Hindlimb muscle (tissue), 1 donor: ENCODE measurements around the gene SCO1. TPM values are rescaled to one million over a fixed set of nuclear protein-coding genes. Genes with fewer than 3 reads are reported as not detected.
A peak's percentile ranks its signal among the peaks of the same experiment; 100 is the strongest.
"Not testable (repeated sequence)": the region's sequence is repeated elsewhere in the genome, so short reads cannot be mapped to it uniquely, and the experiment has no call there.

Source experiments
- DNase-seq: peaks from one replicate; pipeline ENCODE4 v3.0.0-alpha.2; 2013
- polyA plus RNA-seq: library from polyadenylated mRNA; unstranded; fragments of 120-200 nt; gene quantifications from one replicate; pipeline ENCODE4 v1.2.1, GENCODE V29; 2013; ENCODE audit not compliant: insufficient read length

SCO1 gene
- 26.0 TPM for polyA plus RNA-seq

GRCh38 chr17:10697092-10698081, at the start of gene SCO1, which contains the start of gene ADPRM:
Gene SCO1, minus strand, starts transcription at chr17:10697533. Its CDS starts 26 bp downstream, at chr17:10697507.
Gene ADPRM, plus strand, starts transcription at chr17:10697594. Its CDS starts 7,333 bp downstream, at chr17:10704927.
- peak; percentile 96 for DNase-seq

GRCh38 chr17:10745231-10745630, 47.9 kb upstream of the SCO1 start:
- DNase-seq, result no peak

- DNase-seq, result no peak
Observed at GRCh38 chr17:10744501-10745000, 47.2 kb upstream of the SCO1 start.

- peak; percentile 73 for DNase-seq
Observed at GRCh38 chr17:10743316-10744009, 46.1 kb upstream of the SCO1 start.

GRCh38 chr17:10742431-10742830, 45.1 kb upstream of the SCO1 start:
- no peak for DNase-seq

- DNase-seq, result no peak
Observed at GRCh38 chr17:10741416-10742135, 44.2 kb upstream of the SCO1 start.

- no peak for DNase-seq
Observed at GRCh38 chr17:10739386-10739785, 42.1 kb upstream of the SCO1 start.

GRCh38 chr17:10738521-10739258, 41.4 kb upstream of the SCO1 start:
- peak; percentile 52 for DNase-seq

GRCh38 chr17:10737736-10738135, 40.4 kb upstream of the SCO1 start:
- no peak for DNase-seq

- peak; percentile 60 for DNase-seq
Observed at GRCh38 chr17:10737168-10737622, 39.9 kb upstream of the SCO1 start.

- DNase-seq, result no peak
Observed at GRCh38 chr17:10735821-10736220, 38.5 kb upstream of the SCO1 start.

- no peak for DNase-seq
Observed at GRCh38 chr17:10735251-10735650, 37.9 kb upstream of the SCO1 start.

- DNase-seq, result no peak
Observed at GRCh38 chr17:10733666-10734065, 36.3 kb upstream of the SCO1 start.

GRCh38 chr17:10732121-10732520, 34.8 kb upstream of the SCO1 start:
- not testable (repeated sequence) for DNase-seq

- DNase-seq, result no peak
Observed at GRCh38 chr17:10731408-10731879, 34.1 kb upstream of the SCO1 start.

GRCh38 chr17:10730247-10730646, 32.9 kb upstream of the SCO1 start:
- DNase-seq, result not testable (repeated sequence)

GRCh38 chr17:10729334-10730193, 32.2 kb upstream of the SCO1 start, which contains the start of gene TMEM220:
Gene TMEM220, minus strand, starts transcription at chr17:10730023. Its CDS starts 172 bp downstream, at chr17:10729851.
- peak; percentile 88 for DNase-seq

- DNase-seq, result no peak
Observed at GRCh38 chr17:10728331-10728892, 31.1 kb upstream of the SCO1 start.

- DNase-seq, result no peak
Observed at GRCh38 chr17:10727192-10727591, 29.9 kb upstream of the SCO1 start.

GRCh38 chr17:10726196-10726595, 28.9 kb upstream of the SCO1 start:
- DNase-seq, result no peak
